Stimulated activated CD8-positive, alpha-beta memory T cell treated with anti-CD3 and anti-CD28 coated beads, Interleukin-15, amount 100 ng/mL, for 48 hours (primary cell): ENCODE data around the gene MEIS2.

Experiments
- DNase-seq, 2 donors: peaks; one replicate each; pipeline ENCODE4 v3.0.0-alpha.2; 2020; ENCODE audit warnings: low read depth in 2 of 2

MEIS2 gene

DNA sequence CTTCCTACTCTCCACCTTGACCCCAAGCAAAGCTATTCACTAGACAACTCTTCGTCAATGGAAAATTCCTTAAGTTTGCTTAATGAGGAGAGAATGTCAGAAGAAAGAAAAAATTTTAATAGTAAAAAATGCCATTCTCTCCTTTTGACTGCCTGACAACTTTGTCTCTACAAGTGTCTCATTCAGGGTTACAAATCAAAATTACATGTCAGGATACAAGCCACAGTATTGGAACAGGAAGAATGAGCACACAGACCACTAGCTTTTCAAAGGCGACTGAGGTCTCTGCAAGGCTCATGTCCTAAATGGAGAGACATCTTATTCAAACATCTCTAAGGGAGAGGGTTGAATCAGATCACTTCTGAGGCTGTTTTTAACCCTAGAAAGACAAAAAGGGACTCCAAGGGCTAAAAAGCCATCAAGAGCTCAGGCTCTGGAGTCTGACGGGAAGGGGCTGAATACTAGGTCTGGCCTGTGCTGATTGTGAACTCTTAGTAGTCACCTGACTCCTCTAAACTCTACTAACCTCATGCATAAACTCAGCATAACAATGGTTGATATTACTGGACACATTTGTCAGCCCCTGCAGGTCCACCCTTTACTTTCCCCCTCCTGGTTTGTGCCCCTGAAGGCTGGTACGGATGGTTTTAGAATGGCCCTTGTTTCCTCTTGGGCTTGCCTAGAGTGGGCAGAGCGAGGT, 12.8 kb upstream of the MEIS2 start:
- no peak for DNase-seq

DNA sequence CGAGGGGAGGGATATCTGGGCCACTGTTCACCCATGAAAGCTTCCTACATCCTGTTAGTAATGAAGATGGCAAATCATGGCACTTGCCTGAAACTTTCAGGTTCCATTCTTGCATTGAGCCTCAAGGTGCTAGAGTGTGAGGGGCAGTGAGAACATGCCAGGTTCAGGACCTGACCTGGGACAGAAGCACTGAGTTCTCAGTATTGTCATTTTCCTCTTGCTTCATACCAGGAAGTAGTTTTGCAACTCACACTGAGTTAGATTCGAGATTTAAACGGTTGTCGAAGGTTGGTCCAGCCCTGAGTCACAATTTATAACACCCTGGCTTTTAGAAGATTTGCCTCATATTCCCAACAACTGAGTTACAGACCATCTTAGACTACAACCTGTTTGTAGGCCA, 11.8 kb upstream of the MEIS2 start:
- no peak for DNase-seq

DNA sequence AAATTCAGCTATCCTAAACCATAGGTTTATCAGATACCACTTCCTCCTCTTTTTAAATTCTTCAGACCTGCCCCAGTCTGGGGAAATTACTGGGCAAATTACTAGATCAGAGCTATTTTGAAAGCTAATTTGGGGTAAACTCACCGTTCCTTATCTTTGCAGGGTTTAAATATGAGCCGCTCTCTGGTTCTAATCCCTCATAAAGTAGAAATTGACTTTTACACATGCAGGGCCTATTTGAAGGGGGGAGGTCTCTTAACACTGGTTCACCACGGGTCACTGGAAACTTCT, 11.0 kb upstream of the MEIS2 start:
- DNase-seq: no peak

DNA sequence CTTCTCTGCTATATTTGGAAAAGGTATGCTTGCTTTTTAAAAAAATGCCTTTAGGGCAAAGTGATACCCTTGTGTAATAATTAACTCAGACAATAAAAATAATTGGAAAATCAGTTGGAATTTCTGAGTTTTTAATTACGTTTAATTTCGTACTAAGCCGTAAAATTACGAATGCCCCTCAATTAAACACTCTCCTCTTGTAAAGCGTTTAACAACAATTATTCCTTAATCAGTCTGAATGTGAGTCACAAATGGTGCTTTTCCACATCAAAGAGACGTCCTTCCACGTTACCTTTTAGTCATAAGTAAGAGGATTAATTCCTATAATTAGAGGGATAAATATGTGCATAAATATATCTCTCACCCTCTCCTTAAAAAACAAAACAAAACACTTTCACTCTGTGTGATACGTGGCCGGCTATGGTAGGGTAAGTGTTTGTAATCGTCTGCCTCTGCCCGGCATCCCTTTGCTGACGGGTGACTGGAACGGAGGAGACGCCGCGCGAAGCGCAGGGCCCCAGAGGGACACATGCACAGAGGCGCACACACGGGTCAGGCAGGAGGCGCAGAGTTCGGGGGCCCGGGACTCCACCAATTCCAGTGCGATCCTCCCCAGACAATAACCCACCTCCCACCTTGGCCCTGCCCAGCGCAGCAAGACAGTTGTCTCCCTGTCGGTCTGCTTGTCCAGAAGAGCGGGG, 9.7 kb upstream of the MEIS2 start:
- DNase-seq: no peak

DNA sequence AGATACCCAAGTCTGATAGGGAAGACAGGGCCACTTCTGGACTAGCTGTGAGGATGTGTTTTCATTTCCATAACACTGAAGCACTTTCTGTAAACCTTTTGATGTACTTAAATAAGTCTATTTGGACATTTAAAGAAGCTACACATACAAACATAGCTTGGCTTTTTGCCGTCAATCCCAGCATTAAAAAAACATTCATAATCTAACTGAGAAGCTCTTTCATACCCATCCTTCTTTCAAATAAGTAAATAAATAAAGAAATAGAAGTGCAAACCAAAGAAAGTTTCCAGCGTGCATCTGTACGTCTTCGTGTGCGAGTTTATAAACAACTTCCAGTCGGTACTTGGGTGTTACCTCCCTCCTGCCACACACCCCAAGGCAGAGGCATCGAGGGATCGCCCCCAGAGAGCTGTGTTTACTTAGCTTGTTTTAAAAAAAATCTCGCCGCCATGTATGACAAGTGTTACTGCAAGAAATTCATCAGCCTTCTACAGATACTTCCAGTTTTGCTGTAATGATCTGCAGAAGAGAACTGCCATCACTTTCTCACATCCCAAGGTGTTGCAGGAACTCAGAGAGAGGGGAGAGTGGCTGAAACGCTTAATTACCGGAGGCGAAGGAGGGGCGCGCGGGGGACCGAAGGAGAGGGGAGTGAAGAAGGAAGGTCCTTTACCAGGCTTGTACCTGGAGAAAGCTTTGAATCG, 9.0 kb upstream of the MEIS2 start:
- no peak for DNase-seq

DNA sequence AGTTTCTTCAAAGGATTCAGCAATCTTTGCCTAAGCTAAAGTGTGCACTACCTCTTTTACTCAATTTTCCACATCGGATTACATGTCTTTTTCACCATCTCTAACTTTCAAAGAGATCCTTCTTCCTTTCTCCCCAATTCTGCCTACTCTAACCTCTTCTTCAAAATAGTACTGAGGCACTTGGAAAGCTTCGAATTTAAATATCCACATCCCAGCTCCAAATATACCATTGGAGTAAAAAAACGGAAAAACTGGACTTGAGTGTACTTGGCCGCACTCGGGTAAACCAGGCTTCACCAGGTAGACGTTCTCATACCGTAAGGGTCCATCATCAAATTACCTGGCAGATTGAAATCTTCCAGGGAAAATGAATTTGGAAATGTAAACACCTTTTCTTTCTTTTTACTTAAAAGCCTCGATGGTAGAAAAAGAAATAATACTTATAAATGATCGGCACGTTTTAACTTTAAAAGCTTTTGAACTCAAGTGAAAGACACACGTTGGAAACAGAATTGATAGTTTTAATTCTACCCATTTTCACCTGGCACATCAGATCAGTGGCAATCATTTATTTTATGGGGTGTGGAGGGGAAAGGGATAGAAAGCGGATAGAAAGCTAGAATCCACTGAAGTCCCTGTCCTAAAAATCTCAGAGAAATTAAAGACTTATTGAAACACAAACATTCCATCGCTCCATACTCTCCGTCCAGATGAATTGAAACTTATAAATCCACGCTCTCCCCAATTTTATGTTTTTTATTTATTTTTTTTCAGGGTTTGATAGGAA, 8.2 kb upstream of the MEIS2 start:
- no peak for DNase-seq

DNA sequence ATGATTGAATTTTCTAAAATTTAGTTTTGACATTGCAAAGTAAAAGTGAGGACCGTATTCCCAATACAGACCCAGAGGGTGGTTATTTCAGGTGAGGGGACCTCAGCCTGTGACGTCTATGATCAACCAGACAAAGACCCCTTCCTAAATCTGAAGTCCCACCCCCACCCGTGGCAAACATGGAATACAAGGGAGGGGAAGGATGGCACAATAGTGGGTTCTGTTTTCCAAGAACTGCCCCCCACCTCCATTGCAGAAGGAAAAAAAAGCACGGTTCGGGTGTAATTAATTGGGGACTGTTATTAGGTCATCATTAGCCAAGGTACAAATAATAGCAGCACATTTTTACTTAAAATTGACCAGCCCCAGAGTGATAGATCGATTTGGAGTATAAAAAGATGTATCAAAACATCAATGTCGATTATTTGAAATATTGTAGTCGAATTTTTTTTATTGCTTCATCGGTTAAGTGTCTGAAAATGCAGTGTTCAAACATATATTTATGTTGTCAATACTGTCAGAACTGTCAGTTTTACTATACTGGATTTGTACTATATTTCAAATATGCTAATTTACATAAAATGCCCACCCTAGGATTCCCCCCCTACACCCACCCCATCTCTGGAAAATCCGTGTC, 7.5 kb upstream of the MEIS2 start:
- DNase-seq: no peak

DNA sequence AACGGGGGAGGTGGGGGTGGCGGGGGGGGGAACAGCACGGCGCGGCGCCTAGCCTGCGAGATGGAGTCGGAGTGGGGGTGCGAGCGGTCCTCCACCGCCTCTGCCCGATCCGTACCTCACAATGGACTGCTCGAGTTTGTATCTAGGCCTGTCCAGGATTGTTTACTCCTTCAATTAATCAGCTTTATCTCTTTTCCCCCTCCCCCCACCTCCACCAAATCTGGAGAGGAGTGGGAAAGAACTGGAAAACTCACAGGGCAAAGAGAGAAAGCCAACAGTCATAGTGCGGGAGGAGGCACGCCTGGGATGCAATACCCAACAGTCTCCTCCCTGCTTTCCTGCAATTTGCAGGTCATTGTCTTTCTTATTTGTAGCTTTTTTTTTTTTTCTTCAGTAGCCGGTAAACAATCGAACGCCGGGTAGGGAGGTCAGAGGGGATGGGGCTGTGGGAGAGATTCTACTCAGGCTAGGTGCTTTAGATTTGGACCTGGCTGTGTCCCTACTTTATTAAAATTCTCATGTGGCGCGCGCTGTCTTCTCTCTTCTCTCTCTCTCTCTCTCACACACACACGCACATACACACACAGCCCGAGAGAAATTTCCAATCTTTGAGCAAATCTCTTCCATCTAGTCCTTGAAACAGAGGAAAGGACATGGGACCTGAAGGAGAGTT, 6.9 kb upstream of the MEIS2 start:
- DNase-seq: no peak

DNA sequence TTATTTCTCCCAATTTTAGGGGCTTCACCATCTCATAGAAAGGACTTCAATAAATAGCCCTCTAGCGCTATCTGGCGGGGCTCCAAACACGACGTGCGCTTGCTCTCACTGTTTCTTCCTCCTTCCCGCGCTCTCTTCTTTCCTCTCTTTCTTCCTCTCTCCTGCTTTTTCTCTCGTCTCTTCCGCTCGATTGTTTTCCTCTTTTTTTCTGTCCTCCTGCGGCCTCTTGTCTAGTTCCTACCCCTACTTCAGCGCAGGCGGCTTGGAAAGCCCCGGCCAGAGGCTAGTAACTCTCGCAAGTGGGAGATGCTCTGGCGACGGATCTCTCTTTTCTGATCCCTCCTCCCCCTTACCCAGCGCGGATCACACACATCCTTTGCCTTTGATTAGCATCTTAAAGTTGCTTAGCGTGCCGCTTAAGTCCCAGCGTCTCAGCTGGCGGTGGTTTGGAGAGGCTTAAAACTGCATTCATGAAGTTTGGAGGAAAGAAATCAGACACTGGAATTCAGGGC, 6.2 kb upstream of the MEIS2 start:
- DNase-seq: no peak

DNA sequence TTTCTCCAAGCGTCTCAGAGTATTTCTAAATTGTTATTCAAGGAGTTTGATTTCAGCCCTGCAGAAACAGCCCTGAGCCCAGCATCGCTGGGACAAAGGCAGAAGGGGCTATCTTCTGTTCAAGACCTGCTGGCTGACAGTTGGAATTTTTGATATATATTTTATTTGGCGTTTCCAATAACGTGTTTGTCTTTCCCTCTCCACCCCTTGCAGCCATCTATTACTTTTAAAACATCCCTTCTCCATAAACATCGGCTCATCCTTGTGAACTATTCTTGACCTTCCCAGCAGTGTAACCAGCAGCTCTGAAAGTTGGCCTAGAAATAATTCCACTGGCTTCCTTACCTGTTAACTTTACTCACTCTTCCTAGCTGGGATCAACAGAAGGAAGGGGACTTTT, 5.5 kb upstream of the MEIS2 start:
- no peak for DNase-seq

DNA sequence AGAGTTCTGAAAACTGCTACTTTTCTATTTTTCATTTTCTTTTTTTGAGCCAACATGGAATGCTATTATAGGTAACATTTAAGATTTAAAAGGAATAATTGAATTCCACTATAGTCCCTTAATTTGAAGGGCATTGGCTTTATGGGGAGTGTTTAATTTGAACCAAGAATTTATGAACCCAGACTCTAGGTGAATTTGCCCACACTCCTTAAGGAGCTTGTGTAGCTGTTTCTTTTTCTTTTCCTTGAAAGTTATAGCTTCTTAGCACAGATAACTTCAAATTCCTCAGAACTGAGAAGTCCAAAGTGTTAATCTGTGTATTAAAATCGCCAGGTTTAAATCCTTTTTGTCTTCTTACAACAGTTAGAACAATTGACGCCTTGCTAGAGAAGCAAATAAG, 4.7 kb upstream of the MEIS2 start:
- DNase-seq: no peak

DNA sequence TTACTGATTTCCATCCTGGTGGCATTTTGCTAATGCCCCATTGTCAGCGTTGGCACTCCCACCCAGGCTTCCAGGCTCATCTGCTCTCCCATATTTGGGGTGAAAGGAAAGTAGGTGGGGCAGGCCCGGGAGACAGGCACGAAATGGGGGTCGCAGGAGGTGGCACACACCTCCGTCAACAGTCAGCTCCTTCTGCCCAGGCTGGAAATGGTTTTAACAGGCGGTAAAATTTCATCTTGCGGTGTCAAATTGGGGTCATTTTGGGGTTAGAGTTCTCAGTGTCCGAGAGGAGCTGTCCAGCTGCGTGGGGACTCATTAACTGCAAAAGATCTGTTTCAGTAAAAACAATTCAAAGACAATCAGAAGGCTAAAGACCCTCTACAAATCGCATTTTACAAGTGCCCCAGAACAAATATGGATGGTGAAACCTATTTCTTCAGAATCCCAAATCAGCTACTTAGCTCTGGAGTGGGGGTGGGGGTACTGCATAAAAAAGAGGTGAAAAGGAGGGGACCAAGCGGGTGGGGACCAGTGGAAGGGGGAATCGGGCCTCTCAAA, 4.2 kb upstream of the MEIS2 start:
- DNase-seq: no peak

DNA sequence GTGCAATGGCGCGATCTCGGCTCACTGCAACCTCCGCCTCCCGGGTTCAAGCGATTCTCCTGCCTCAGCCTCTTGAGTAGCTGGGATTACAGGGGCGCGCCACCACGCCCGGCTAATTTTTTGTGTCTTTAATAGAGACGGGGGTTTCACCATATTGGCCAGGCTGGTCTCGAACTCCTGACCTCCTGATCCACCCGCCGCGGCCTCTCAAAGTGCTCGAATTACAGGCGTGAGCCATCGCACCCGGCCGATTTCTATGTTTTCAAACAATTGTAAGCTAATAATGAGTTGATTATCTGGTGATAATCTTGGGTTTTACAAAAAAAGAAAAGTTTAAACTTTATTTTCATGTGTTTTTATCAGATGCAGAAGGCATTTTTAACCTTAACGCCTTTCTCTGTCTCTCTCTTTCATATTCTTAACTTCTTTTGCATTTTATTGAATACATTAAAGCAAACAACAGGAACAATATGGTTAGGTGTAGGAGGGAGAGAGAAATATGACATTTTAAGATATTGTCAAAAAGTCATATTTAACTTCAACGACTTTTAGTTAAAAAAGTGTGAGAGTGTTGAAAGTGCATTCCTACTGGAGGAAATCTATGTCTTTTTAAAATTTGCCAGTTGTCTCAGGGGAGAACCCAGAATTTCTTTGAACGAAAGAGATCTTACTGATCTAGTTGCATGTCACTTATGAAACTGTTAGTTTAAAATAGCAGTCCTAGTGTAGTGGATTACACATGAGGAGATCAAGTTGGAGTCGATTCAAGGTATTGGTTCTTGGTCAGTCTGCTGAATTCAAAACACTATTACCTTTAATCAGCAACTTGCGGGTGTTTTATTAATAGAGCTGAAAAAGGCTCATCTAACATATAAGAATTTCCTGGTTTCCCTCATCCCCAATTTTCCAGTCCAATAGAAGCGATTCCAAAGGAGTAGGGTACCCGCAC, 3.4 kb upstream of the MEIS2 start:
- no peak for DNase-seq

DNA sequence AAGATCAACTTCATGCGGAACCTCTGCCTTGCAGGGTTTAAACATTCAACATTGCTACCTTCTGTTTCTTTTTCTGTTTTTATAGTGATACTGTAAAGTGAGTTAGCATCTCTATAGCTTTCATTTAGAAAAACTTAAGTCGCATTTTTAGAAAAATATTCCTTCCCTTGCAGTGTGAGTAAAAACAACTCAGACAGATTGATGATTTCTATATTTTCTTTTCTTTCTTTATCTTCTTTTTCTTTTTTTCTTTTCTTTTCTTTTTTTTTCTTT, 2.8 kb upstream of the MEIS2 start:
- DNase-seq: no peak

DNA sequence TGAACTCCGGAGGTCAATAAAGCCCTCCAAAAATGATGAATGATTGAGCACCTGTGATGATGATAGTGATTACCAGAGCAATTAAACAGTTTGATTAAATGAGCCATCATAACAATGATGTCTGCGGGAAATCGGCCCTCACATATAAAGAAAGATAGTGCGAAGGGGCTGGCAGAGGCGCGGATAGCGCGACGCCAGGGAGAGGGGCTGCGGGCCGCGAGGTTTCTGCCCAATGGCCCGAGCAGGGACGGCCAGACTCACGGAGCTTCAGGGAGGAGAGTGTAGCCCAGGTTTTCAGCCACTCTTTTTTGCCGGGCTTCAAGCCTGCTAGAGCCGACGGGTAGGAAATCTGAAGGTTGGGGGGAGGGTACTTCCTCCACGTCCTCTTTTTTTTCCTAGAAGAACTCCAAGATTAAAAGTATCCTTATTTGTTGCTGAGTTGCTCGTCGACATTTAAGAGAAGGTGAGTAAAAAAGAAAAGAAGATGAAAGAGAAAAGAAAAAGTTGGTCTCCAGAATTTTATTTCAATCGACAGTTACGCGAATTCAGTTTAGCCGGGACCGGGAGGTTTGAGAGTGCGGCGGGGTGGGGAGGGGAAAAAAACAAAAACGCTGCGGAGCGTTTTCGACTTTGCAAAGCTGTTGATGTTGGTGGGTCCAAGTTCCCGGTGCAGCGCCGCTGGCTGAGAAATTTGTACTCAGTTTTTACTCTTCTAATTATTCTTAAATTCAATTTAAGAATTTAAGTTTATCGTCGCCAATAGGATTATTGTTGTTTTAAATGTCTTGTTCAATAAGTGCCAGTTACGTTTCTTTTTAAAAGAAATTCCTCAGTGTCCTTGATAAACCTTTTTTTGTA, 2.2 kb upstream of the MEIS2 start:
- no peak for DNase-seq

DNA sequence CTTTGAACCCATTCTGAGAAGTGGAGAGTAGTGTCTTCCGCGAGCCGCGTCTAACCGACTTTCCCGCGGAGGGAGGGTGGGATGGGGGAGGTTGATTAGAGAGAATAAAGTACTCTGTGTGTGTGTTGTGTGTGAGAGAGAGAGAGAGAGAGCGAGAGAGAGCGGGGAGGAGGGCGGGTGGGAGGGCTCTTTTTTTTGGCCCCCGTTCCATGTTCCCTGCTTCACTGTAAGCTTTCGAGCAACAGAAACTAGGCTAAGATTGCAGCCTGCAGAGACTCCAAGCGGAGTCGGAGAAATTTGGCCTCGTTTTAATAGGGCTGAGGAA, 1.6 kb upstream of the MEIS2 start:
- DNase-seq: no peak

DNA sequence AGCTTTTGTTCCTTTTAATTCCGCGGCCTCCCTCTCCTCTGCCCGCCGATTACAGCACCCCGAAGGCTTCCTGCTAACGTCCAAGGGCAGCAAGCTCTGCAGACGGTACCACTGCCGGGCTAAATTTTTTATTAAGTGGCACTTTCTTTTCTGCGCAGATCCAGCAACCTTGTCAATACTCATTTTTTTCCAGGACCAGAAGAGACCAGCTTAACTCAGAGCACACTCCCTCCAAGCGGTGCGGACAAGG, 542 bp upstream of the MEIS2 start:
- no peak for DNase-seq

DNA sequence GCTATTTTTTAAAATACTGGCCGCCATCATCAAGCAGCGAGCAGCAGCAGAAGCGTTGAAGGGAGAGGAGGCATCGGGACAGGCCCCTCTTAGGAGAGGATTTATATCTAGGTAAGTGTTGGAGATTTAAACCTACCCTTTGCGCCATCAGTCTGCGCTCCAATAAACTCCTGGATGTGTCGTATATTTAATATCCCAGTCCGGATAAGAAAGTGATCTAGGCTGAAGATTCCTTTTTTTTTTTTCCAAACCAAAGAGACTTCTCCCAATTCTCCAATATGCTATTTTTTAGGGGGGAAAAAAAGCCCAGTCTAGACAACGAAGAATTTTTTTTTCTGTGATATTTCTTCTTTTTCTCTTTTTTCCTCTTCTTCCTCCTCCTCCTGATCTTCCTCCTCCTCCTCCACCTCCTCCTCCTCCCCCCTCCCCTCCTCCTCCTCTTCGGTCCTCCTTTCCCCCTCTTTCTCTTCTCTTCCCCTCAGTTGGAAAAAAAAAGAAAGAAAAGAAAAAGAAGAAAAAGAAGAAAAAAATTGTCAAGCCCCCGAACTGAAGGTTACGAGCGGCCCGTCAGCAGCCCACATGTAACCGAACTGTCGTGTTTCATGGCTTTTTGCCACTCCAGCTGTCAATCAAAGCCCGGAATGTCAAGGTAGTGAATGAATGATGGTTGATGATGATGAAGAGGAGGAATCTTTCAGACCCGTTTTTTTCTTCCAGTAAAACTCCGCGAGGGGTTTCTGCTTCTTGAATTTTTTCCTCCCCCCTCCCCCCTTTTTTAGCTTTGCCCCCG, 835 bp downstream of the MEIS2 start:
- no peak for DNase-seq
